ENCODE results near the gene DIPK1C.

The DIPK1C gene

GRCh38 chr18:74447404-74448152 lies 9.5 kb downstream of the DIPK1C start:
- H3K27ac ChIP-seq = no peak overlapping the region
- no peak overlapping the region for H3K4me3 ChIP-seq (ENCODE audit: low read depth, low read length)
- H3K27me3 ChIP-seq (ENCODE audit: insufficient read depth, low read depth, severe bottlenecking) = no peaks in the 10 kb centered on the region
- no peak for TF ChIP-seq CTCF (IDR thresholded peaks at IDR 0.05; ENCODE audit: low read depth, low read length)
- H3K9me3 ChIP-seq (ENCODE audit: severe bottlenecking) = no peaks in the 10 kb centered on the region
- DNase-seq = no peak
- H3K36me3 ChIP-seq = no peaks in the 10 kb centered on the region

GRCh38 chr18:74446631-74447403 lies 10.3 kb downstream of the DIPK1C start:
- TF ChIP-seq CTCF (IDR thresholded peaks at IDR 0.05; ENCODE audit: low read depth, low read length) = no peak
- Histone ChIP-seq H3K9me3 (ENCODE audit: severe bottlenecking) (no peaks in the 10 kb centered on the region), H3K36me3 (no peaks in the 10 kb centered on the region), H3K27ac (no peak overlapping the region), H3K27me3 (ENCODE audit: insufficient read depth, low read depth, severe bottlenecking) (no peaks in the 10 kb centered on the region), H3K4me3 (ENCODE audit: low read depth, low read length) (no peak overlapping the region)
- DNase-seq = no peak

- Histone ChIP-seq H3K9me3 (ENCODE audit: severe bottlenecking) (no peaks in the 10 kb centered on the region), H3K27me3 (ENCODE audit: insufficient read depth, low read depth, severe bottlenecking) (no peaks in the 10 kb centered on the region), H3K4me3 (ENCODE audit: low read depth, low read length) (no peak overlapping the region), H3K36me3 (no peaks in the 10 kb centered on the region), H3K27ac (no peak overlapping the region)
- TF ChIP-seq CTCF (IDR thresholded peaks at IDR 0.05; ENCODE audit: low read depth, low read length) = no peak
- DNase-seq = no peak
Measured at GRCh38 chr18:74446178-74446577, 10.9 kb downstream of the DIPK1C start.

GRCh38 chr18:74445585-74445984 lies 11.5 kb downstream of the DIPK1C start:
- TF ChIP-seq CTCF (IDR thresholded peaks at IDR 0.05; ENCODE audit: low read depth, low read length) = no peak
- H3K36me3 ChIP-seq = no peaks in the 10 kb centered on the region
- no peak overlapping the region for H3K4me3 ChIP-seq (ENCODE audit: low read depth, low read length)
- H3K9me3 ChIP-seq (ENCODE audit: severe bottlenecking) = no peaks in the 10 kb centered on the region
- no peaks in the 10 kb centered on the region for H3K27me3 ChIP-seq (ENCODE audit: insufficient read depth, low read depth, severe bottlenecking)
- H3K27ac ChIP-seq = no peak overlapping the region
- no peak for DNase-seq

GRCh38 chr18:74444104-74444503 lies 13.0 kb downstream of the DIPK1C start:
- TF ChIP-seq CTCF (IDR thresholded peaks at IDR 0.05; ENCODE audit: low read depth, low read length) = no peak
- no peak for DNase-seq
- Histone ChIP-seq H3K27me3 (ENCODE audit: insufficient read depth, low read depth, severe bottlenecking) (no peaks in the 10 kb centered on the region), H3K4me3 (ENCODE audit: low read depth, low read length) (no peak overlapping the region), H3K36me3 (no peaks in the 10 kb centered on the region), H3K27ac (no peak overlapping the region), H3K9me3 (ENCODE audit: severe bottlenecking) (no peaks in the 10 kb centered on the region)
